Astrocyte (in vitro differentiated cells and primary cell): ENCODE results near the gene PCDHA1. TPM values are rescaled to one million over a fixed set of nuclear protein-coding genes. Genes with fewer than 3 reads are reported as not detected.

ENCODE experiments used
- DNase-seq: peaks from one replicate; pipeline ENCODE4 v3.0.0-alpha.2; 2010; ENCODE audit warnings: low read depth
- FAIRE-seq: peaks from 2 replicates; lab custom pipeline; 2011; peaks lifted over from hg19 to GRCh38; lab: Jason Lieb, UNC
- H2AFZ ChIP-seq: 2 replicates; pipeline ENCODE4 v1.6.0; 2012; ENCODE audit warnings: low read depth, low read length, inconsistent platforms
- H3K27ac ChIP-seq: 2 replicates; pipeline ENCODE4 v1.5.1; 2011; ENCODE audit warnings: low read depth, low read length, inconsistent platforms
- H3K27me3 ChIP-seq: 2 replicates; pipeline ENCODE4 v1.6.0; 2011; ENCODE audit warnings: low read length, inconsistent platforms; ENCODE audit not compliant: insufficient read depth
- H3K36me3 ChIP-seq: 2 replicates; pipeline ENCODE4 v1.5.1; 2011; ENCODE audit warnings: low read length, inconsistent platforms; ENCODE audit not compliant: insufficient read depth
- H3K4me1 ChIP-seq: 2 replicates; pipeline ENCODE4 v1.5.1; 2011; ENCODE audit warnings: low read length, inconsistent platforms; ENCODE audit not compliant: insufficient read depth
- H3K4me2 ChIP-seq: 2 replicates; pipeline ENCODE4 v1.6.0; 2012; ENCODE audit warnings: low read length, inconsistent platforms
- H3K4me3 ChIP-seq: 2 replicates; pipeline ENCODE4 v1.5.1; 2011; ENCODE audit warnings: low read depth, mild to moderate bottlenecking, low read length, inconsistent platforms; ENCODE audit not compliant: insufficient read depth
- H3K79me2 ChIP-seq: 2 replicates; pipeline ENCODE4 v1.6.0; 2012; ENCODE audit warnings: mild to moderate bottlenecking, low read length, inconsistent platforms; ENCODE audit not compliant: insufficient read depth
- H3K9ac ChIP-seq: 2 replicates; pipeline ENCODE4 v1.6.0; 2012; ENCODE audit warnings: mild to moderate bottlenecking, low read length, inconsistent platforms
- H3K9me3 ChIP-seq: 2 replicates; pipeline ENCODE4 v1.5.1; 2012; ENCODE audit warnings: low read depth, mild to moderate bottlenecking, low read length, inconsistent platforms; ENCODE audit not compliant: insufficient read depth
- H4K20me1 ChIP-seq: 2 replicates; pipeline ENCODE4 v1.6.0; 2012; ENCODE audit warnings: low read length, inconsistent platforms; ENCODE audit not compliant: insufficient read depth
- H3K27ac Mint-ChIP-seq: one replicate; pipeline ENCODE4 v1.8.0; 2021; ENCODE audit warnings: mild to moderate bottlenecking, mixed read lengths; ENCODE audit not compliant: unreplicated experiment
- H3K27me3 Mint-ChIP-seq: one replicate; pipeline ENCODE4 v1.8.0; 2021; ENCODE audit warnings: low read depth, mixed read lengths; ENCODE audit not compliant: unreplicated experiment
- H3K36me3 Mint-ChIP-seq: one replicate; pipeline ENCODE4 v1.8.0; 2021; ENCODE audit warnings: low read depth, mixed read lengths; ENCODE audit not compliant: unreplicated experiment
- H3K4me1 Mint-ChIP-seq: one replicate; pipeline ENCODE4 v1.8.0; 2021; ENCODE audit warnings: low read depth, mixed read lengths; ENCODE audit not compliant: unreplicated experiment
- H3K4me3 Mint-ChIP-seq: one replicate; pipeline ENCODE4 v1.8.0; 2021; ENCODE audit warnings: mild to moderate bottlenecking, moderate library complexity, mixed read lengths; ENCODE audit not compliant: unreplicated experiment
- H3K9me3 Mint-ChIP-seq: one replicate; pipeline ENCODE4 v1.8.0; 2021; ENCODE audit warnings: mild to moderate bottlenecking, mixed read lengths; ENCODE audit not compliant: unreplicated experiment
- EZH2 ChIP-seq: IDR thresholded peaks from 2 replicates; pipeline ENCODE4 v1.6.1; 2012; ENCODE audit warnings: mild to moderate bottlenecking, low read length, inconsistent platforms; ENCODE audit not compliant: insufficient read depth
- total RNA-seq: library from RNA; stranded (reverse); gene quantifications from 2 replicates; pipeline ENCODE4 v1.2.1, GENCODE V29; 2021
- TF ChIP-seq, protein P1 (sequence below): IDR thresholded peaks from 2 replicates; pipeline ENCODE4 v1.5.1; 2011; ENCODE audit warnings: low read depth, mild to moderate bottlenecking, inconsistent platforms, low read length, moderate library complexity; ENCODE audit not compliant: insufficient read depth

PCDHA1 gene
- total RNA-seq, 1 donor from 2014 or later, result not detected

DNA sequence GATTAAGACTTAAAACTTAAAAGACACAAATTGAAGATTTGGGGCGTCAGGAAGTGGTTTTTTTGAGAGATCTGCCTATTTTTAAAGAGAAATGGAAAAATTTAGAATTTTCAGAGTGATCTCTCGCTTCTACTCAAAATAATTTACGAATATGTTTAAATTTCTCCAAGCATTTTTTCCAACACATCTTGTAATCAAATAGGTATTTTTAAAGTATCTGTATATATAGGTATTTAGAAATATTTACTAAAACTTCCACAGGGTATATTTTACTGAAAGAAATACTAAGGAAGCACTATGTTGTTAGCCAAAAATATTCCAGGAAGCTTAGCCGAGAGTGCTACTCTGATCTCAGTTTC lies 255.5 kb downstream of the PCDHA1 start:
- H4K20me1 ChIP-seq, result no peaks in the 10 kb centered on the region
- no peaks in the 10 kb centered on the region for H3K36me3 Mint-ChIP-seq
- no peak overlapping the region for H3K4me3 Mint-ChIP-seq
- FAIRE-seq (no peak), DNase-seq (no peak)
- H3K4me3 ChIP-seq, result no peak overlapping the region
- no peak overlapping the region for H2AFZ ChIP-seq
- peaks cover 11% of the 10 kb centered on the region for H3K27me3 Mint-ChIP-seq
- H3K9ac ChIP-seq, result no peak overlapping the region
- no peaks in the 10 kb centered on the region for H3K9me3 Mint-ChIP-seq
- H3K27me3 ChIP-seq, result no peaks in the 10 kb centered on the region
- no peaks in the 10 kb centered on the region for H3K36me3 ChIP-seq
- no peaks in the 10 kb centered on the region for H3K4me1 Mint-ChIP-seq
- no peak overlapping the region for H3K27ac Mint-ChIP-seq
- TF ChIP-seq, protein P1, sequence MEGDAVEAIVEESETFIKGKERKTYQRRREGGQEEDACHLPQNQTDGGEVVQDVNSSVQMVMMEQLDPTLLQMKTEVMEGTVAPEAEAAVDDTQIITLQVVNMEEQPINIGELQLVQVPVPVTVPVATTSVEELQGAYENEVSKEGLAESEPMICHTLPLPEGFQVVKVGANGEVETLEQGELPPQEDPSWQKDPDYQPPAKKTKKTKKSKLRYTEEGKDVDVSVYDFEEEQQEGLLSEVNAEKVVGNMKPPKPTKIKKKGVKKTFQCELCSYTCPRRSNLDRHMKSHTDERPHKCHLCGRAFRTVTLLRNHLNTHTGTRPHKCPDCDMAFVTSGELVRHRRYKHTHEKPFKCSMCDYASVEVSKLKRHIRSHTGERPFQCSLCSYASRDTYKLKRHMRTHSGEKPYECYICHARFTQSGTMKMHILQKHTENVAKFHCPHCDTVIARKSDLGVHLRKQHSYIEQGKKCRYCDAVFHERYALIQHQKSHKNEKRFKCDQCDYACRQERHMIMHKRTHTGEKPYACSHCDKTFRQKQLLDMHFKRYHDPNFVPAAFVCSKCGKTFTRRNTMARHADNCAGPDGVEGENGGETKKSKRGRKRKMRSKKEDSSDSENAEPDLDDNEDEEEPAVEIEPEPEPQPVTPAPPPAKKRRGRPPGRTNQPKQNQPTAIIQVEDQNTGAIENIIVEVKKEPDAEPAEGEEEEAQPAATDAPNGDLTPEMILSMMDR, result no peak
- TF ChIP-seq EZH2, result no peak
- H3K4me2 ChIP-seq, result no peak overlapping the region
- no peaks in the 10 kb centered on the region for H3K79me2 ChIP-seq
- no peak overlapping the region for H3K27ac ChIP-seq
- peaks cover 7% of the 10 kb centered on the region for H3K9me3 ChIP-seq
- no peaks in the 10 kb centered on the region for H3K4me1 ChIP-seq

DNA sequence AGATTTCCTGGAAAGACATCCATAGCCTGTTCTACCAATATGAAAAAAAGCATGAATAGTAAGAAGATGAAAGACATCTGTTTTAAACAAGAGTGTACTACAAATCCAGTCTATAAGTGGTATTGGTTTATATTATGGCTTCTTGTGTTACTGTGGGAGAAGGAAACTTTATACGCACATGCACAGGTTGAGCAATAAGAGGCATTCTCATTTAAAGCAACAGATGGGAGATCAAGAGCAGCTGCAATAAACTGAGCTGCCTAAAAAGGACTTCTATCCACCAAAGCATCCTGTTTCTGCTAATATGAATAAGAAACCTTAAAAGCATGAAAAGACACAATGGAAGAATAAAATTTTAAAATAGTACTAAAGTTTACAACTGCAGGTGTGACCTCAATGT lies 256.6 kb downstream of the PCDHA1 start:
- H3K4me1 ChIP-seq, result no peaks in the 10 kb centered on the region
- TF ChIP-seq EZH2, result no peak
- TF ChIP-seq, protein P1, result no peak
- no peak overlapping the region for H3K4me3 ChIP-seq
- Mint-ChIP-seq H3K27ac (no peak overlapping the region), H3K9me3 (no peaks in the 10 kb centered on the region), H3K4me1 (no peaks in the 10 kb centered on the region), H3K36me3 (no peaks in the 10 kb centered on the region), H3K4me3 (no peak overlapping the region), H3K27me3 (peaks cover 12% of the 10 kb centered on the region)
- no peak overlapping the region for H3K4me2 ChIP-seq
- H3K27me3 ChIP-seq, result no peaks in the 10 kb centered on the region
- H3K79me2 ChIP-seq, result no peaks in the 10 kb centered on the region
- H2AFZ ChIP-seq, result no peak overlapping the region
- H3K9ac ChIP-seq, result no peak overlapping the region
- H3K27ac ChIP-seq, result no peak overlapping the region
- peaks cover 7% of the 10 kb centered on the region for H3K9me3 ChIP-seq
- no peak for DNase-seq
- H3K36me3 ChIP-seq, result no peaks in the 10 kb centered on the region
- FAIRE-seq, result no peak
- H4K20me1 ChIP-seq, result no peaks in the 10 kb centered on the region

DNA sequence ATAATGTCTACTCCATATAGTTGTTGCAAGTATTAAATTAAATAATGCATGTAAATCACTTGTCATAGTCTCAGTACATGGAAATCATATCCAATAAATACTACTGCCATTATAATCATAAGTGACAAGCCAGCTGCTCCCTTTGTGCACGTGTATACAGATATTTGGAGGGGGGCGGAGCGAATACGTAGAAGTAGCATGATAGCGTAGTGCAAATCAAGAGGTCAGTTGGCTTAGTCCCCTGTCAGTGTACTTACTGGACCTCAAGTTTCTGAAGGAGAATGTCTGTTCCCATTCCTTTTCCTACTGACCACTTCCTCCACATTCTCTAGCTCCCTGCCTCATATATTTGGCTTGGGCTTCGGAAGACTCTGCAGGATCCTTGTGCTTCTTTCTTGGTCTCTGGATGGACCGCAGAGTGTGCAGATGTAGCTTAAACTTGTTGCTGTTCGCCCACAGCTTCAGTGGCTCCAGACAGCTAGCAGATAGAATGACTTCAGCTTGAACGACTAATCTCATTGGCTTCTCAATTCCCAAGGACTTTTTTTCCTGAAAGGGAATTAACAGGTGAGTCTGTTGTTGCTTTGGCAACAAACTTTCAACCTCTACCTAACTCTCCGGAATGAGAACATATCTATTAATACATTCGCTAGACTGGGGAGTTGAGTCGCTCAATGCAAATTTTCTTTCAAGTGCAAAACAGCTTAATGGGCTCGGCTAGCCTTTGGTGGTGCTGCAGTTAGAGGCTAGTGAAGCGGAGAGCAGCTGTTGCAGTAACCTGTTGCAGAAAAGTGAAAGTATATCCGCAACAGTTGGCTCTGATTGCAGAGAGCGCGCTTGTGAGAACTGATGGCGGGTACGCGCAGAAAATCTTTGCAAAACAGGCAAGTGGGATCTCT lies 264.9 kb downstream of the PCDHA1 start, which contains the start of gene PCDHB1:
PCDHB1 (plus strand) TSS at position 753 of the 899 bp plus-strand sequence; CDS start at position 850, 97 bp downstream.
- Histone ChIP-seq H3K4me2 (peak within 1 kb of the TSS; percentile 55), H3K4me1 (no peaks in the 10 kb centered on the region), H3K79me2 (no peaks in the 10 kb centered on the region), H3K27ac (no peak within 1 kb of the TSS), H3K27me3 (no peaks in the 10 kb centered on the region), H3K9ac (no peak within 1 kb of the TSS), H2AFZ (no peak within 1 kb of the TSS), H3K9me3 (peaks cover 6% of the 10 kb centered on the region), H3K36me3 (no peaks in the 10 kb centered on the region), H3K4me3 (no peak within 1 kb of the TSS), H4K20me1 (no peaks in the 10 kb centered on the region)
- no peaks in the 10 kb centered on the region for H3K36me3 Mint-ChIP-seq
- FAIRE-seq, result no peak
- no peaks in the 10 kb centered on the region for H3K9me3 Mint-ChIP-seq
- TF ChIP-seq, protein P1, result no peak
- TF ChIP-seq EZH2, result no peak
- no peak for DNase-seq
- H3K4me1 Mint-ChIP-seq, result no peaks in the 10 kb centered on the region
- H3K4me3 Mint-ChIP-seq, result peak within 1 kb of the TSS; percentile 91
- H3K27me3 Mint-ChIP-seq, result peaks cover 30% of the 10 kb centered on the region
- no peak within 1 kb of the TSS for H3K27ac Mint-ChIP-seq
